Left forelimb (tissue), 1 donor: ENCODE measurements around the gene PDSS2.
"Not testable (repeated sequence)": the region's sequence is repeated elsewhere in the genome, so short reads cannot be mapped to it uniquely, and the experiment has no call there.

Experiments used
- DNase-seq: peaks from one replicate; pipeline ENCODE4 v3.0.0-alpha.2; 2018; ENCODE audit warnings: low spot score

PDSS2 gene, protein sequence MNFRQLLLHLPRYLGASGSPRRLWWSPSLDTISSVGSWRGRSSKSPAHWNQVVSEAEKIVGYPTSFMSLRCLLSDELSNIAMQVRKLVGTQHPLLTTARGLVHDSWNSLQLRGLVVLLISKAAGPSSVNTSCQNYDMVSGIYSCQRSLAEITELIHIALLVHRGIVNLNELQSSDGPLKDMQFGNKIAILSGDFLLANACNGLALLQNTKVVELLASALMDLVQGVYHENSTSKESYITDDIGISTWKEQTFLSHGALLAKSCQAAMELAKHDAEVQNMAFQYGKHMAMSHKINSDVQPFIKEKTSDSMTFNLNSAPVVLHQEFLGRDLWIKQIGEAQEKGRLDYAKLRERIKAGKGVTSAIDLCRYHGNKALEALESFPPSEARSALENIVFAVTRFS

DNA sequence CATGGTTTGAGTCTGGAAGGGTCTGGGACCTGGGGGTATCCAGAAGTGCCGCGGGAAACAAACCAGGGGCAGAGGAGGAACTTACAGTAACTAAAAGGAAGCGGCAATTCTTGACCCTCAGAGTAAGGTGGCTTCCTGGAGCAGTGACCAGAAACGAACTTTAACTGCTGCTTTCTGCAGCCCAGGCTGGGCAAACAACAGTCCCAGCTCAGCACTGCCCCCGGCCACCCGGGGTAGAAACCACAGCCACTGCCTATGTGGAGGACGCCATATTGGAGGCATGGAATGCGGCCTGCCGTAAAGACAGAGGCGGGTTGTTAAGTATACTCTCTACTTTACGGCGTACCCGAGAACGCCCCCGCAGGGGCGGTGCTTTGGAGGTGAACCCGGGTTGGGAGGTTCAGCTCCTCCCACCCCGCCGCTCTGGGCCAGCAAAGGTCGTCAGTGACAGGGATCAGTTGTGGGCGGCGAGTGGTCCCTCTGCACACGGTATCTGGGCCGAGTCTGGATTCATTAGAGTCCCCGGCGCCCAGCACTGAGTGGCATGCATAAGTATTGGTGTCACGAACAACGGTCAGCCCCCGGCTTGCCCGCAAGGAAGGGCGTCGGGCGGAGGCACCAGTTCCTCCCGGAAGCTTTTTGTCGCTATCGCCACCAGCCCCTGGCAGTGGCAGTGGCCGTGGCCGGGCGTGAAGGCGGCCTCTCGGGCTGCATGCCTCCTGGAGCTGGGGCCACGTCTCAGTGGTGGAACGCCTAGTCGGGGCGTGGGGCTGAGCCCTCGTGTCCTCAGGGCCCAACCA lies at the start of gene PDSS2:
PDSS2 (minus strand) TSS at position 282 of the 800 bp plus-strand sequence; CDS start at position 3, 279 bp downstream.
- DNase-seq, result peak; percentile 97

DNA sequence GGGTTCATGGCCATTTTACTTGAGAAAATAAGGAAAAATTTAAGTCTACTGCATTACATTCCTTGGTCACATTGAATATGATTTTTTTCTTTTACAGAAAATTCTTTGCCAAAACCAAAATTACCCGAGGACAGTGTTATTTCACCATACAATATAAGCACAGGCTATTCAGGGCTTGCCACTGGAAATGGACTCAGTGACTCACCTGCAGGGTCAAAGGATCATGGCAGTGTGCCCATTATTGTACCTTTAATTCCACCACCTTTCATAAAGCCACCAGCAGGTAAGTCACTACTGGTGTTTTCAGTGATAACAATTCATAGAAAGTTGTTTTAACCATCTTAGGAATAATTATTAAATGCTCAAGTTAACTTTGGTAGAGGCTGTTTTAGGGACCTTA lies 46.8 kb upstream of the PDSS2 start:
- DNase-seq, result no peak

DNA sequence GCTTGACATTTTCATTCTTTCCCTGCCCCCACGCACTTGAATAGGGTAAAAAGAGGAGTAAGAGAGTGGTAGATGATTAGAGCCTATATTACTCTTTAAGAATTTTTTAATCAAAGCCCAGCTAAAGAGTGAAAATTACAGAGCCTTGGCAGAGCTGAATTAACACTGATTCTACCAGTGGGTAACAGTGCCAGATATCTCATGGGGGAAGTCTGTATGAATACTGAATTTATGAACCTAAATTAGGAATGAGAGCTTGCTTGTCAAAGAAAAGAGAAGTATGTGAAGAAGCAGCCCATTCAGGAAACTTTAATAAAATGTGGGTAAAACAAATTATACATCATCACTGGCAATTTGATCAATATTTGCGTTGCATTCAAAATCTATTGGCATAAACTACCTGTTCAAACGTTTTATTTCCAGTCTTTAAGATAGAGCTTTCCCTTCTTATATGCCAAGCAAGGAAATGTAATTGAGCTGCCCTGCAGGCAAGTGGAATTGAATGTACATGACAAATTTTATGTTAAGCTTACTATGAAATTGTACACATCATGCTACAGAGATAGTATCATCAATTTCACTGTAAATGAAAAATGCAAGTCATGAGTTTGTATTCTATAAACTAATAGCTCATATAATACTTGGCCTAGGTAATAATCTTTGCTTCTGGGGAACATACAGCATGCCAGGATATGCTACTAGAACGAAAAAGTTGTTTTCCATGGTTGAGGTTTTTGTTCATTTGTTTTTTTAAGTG lies 45.1 kb upstream of the PDSS2 start:
- no peak for DNase-seq

DNA sequence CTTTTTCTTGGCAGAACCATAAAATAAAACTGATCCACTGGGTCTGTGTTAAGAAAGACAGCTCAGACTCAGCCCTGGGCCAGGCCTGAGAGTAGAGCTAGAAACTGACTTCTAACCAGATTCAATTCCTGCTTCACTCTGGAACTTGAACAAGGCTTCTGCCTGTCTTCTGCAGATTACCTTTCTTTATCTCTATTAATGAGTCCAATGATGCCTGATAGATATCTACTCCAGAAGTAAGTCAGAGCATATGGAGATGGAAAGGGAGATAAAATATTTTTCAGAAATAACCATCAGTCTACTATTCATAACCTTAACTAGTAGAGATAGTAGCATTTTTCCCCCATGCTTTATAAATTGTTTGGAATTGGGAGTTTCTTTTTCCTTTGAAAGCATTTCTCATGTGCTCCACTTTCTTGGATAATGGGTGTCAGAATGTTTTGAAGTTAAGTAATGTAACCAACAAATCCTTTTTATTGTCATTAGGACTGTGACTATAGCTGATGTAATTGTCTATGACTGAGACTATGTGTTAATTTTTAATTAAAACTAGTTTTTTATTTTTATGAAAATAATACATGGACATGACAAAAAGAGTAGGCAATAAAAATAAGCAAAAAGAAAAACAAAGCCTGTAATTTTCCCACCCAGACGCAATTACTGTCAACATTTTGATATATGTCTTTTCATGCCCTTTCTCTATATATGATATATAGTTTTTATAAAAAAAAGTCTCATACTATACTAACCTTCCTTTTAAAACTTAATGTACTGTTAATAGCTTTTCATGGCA lies 37.7 kb upstream of the PDSS2 start:
- no peak for DNase-seq

DNA sequence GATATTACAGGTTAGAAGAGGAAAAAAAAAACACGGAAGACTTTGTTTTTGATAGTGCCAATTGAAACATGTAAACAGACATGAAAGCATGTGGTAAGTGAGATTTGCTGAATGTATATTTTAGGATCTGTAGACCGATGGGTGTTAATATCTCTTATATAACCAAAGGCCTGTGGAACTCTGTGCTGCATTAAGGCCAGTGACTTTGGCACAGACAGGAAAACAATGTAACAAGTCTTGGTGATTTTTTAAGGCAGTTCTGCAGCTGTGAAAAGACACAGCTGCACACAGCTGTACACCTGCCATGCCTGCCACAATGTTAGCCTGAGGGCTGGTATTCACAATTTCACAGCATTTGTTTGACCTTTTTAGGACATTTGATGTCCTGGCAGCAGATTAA lies 36.6 kb upstream of the PDSS2 start:
- no peak for DNase-seq

DNA sequence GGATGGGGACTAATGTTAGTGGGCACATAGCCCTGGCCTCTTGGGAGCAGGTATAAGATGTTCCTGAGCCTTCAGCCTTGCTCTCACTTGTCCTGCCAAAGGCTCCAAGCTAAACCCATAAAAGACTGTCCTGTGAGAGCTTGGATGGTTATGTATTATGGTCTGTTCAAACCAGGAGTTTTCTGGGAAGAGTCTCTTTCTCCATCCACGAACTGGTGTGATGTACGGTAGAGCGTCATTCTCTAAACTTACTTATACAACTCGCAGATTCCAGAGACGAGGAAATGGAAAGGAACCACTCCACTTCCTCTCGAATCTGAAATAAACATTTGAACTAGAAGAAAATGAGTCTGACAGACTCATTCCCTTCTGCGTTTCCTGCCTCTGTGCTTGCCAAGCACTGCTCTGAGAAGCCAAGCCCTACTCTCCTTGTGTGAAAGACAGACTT lies 35.9 kb upstream of the PDSS2 start:
- peak; percentile 69 for DNase-seq

DNA sequence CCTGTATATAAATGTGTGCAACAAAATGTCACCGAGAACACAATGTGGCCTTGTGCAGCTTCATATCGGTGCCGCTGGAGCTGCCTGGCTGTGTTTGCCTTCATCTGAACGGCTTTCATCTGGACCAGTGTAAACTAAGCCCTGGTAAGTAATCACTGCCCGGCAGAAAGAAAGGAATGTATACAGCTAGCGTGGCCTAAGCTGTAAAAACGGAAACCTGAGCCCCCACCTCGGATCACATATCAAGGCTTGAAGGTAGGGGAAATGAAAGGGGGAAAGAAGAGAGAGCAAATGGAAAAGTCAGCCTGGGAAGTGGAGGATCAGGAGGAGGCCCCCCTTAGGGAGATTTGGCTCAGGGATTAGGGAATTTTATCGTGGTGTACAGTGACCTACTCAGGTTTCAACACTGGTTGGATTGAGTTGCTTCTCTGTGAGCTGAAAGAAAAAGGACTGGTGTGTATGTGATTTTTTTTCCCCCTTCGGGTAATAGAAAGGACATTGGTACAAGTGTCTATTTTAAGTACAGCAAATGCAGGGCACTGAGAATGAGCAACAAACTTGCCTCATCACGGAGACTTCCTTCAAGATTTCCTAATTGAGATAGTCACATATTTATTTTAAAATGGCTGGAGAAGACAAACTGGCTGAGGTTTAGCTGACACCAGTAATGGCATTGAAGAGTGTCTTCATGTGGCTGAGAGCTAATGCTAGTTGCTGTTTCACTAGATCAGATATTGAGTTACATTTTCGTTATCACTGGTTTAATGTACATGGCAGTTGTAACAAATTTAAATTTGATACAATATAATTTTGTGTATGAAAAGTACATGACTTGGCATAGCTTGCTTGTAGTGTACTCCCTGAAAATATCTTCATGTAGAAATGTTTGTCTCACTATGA lies 34.0 kb upstream of the PDSS2 start:
- peak; percentile 64 for DNase-seq

DNA sequence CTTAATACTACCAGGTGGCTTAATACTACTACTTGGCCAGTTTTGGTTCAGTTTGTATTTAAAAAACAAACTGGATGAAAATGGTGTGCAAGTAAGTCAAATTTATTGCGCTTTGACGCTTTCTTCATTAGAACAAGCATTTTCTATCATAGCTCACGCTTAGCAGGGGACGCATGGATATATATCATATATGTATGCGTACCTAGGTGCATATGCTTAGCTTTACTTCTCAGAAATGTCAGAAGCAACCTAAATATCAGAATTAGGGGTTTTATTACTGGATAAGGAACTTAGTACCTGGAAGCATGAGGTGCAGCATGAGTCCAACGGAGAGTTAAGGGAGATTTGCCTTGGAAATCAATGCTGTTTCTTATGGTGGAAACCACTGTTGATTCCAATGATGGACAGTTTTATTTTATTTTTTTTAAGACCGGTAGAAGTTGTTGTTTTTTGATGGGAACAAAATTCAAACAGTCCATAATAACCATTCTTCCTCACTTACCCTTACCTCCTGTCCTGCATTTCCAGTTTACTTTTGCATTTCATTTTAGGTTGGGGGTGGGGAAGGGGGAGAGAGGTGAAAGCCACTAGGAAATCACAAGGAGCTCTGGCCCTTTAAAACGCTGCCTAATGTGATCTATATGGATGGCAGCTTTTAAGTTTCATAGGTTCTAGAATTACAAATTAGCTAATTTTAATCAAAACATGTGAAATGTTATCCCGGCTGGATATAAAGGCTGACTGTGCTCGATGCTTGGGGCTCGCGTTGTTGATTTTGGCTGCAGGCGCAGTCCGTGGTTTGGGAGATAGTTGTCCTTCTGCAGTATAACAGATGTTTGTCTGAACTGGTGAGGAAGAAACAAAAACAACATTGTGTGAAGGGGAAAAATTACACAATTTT lies 32.6 kb upstream of the PDSS2 start:
- no peak for DNase-seq

DNA sequence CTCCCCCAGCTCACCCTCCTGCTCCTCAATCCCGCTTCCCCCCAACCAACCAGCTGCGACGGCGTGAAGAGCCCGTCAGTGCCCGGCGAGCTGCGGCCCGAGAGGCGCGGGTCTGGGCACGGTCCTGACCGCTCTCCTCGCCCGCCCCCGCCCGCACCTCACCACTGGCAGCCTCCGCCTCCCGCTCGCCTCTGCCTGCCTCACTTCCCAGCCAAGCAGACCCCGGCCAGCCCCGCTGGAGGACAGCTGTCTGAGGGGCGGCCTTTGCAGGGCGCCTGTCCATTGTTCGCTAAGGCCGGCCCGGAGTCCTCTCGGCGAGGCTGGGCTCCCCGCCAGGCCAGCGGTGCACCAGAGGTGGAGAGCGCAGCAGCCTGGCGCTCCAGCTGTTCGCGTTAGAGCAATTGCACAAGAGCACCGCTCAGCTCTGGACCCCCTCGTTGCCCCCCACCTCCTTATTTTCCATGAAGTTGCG lies 31.8 kb upstream of the PDSS2 start:
- DNase-seq, result peak; percentile 93

DNA sequence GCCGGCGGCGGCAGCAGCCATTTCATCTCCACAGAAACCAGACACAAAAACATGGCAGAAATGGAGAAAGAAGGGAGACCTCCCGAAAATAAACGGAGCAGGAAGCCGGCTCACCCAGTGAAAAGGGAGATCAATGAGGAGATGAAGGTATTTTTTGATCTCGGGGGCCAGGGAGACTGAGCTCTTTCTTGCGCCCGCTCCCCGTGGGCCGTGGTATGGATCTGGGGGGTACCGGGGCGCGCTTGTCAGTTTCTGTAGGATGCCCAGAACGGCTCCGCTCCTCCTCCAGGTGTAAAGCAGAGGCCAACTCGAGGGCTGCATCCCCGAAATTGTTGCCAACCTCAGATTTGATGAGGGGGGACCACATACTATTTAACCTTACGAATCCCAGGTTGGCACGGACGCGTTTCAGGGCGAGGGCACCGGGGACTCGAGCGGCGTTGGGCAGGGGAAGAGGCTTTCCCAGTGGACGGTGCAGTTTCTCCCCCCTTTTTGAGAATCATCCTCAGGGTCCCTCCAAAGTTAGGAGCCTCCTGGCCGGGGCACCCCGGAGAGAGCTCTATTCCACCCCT lies 31.3 kb upstream of the PDSS2 start:
- DNase-seq, result peak; percentile 77

DNA sequence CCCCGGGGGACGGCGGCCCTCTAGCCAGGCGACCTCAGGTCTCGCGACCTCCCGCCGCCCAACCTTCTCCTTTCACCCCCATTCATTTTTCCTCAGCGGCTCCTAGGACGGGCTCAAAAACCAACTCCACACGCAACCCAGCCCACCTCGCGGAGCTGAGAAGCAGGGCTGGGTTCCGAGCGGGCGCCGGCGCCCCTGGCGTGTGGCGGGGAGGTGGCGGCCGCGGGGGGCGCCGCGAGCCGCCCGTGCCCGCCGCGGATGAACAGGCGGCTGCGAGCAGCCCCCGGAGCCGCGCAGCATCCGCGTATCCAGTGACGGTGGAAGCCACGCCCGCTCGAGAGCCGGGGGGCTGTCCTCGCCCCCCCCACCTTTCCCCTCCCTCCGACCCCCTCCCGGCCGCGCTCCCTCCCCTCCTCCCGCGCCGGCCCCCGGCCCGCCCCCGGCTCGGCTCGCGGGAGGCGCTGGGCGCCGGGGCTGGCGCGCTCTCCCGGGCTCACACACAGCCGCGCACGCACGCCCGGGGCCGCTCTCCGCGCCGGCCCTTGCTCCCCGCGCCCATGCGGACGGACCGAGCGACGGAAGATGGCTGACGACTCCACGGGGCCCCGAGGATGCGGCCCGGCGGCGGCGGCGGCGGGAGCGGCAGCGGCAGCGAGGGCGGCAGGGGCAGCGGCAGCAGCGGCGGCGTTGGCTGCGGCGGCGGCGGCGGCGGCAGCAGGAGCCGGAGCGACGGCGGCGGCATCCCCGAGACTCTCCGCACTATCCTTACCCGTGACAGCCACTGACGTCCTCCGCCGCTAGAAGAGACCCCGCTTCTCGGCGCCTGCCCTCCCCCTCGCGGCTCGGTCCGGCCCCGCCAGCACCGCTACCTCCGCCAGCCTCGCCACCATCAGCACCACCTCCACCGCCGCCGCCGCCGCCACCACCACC lies 30.5 kb upstream of the PDSS2 start, which contains the start of gene SOBP:
SOBP (plus strand) TSS at position 482 of the 930 bp plus-strand sequence. CDS start 500 bp downstream, outside the sequence.
- peak; percentile 91 for DNase-seq

DNA sequence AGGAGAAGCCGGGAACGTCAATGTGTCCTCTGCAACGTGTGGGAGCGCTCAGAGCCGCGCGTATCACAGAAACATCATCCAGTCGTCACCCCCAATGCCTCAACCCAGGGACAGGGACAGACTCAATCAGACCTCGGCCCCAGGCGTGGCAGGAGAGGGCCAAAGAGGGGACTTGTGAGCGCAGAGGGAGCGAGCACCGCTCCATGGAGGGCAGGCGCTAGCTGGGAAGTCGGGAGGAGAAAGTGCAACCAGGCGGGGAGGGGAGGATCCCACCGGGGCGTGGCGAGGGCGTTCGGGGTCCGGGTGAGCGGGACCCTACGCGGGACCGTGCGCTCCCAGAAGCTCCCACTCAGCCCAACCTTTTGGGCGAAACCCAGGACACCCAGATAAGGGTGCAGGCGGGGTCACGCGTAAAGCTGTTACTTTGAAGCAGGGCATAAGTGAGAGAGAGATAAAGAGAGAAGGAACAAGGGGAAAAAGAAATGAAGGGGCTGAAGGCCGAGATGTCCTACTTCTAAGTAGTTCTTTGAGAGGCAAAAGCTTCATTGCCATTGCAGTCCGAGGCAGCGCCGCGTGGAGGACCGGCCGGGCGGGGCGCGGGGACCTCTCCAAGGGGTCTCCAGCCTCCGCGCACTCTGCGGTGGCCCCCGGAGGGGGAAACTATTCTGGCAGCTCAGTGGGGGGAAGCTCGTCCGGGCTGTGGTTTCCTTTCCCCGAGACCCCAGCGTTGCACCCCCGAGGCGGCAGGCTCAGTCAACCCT lies 29.7 kb upstream of the PDSS2 start:
- DNase-seq, result peak; percentile 80

DNA sequence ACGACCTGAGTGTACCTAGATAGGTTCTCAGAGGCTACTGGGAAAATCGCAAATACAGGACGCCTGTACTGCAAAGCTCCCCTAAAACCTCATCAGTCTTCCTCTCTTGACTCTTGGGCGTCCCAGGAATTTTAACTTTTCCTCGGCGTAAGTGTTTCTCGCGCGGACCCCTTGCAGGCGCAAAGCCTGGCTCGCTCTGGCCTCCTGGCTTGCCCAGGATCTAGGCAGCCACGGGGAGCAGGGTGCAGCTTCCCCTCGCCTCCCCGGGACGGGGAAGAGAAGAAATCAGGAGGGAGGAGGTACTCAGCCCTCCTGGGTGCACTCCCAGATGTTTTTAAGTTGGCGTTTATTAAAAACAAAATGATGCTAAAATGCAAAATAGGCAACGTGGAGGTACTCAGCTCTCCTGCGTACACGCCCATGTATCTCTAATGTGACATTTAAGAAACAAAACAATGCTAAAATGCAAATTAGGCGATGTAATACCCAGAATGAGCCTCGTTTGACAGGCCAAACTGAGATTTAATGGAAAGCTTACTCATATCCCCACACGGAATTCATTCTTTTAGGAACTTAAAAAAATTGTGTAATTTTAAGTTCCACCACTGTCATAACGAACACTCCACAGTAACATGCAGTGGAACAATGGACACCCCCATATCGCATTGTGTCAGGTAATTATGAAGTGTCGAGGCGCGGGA lies 29.0 kb upstream of the PDSS2 start:
- no peak for DNase-seq

DNA sequence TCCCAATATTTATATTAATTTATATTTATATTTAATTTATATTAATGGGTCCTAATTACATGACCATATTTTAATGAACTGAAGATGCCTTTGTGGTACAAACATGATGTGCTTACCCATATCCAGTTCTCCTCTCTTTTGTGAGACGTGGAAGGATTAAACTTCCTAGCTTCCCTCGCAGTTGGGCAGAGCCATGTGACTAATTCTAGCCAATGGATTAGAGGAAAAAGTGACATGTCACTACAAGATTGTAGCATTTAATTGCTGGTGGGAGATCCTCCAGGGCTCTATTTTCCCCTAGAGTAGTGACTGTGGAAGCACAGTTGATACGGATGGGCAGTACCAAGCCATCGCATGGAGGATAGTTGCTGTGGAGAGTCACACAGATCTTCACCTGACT lies 25.8 kb upstream of the PDSS2 start:
- no peak for DNase-seq

DNA sequence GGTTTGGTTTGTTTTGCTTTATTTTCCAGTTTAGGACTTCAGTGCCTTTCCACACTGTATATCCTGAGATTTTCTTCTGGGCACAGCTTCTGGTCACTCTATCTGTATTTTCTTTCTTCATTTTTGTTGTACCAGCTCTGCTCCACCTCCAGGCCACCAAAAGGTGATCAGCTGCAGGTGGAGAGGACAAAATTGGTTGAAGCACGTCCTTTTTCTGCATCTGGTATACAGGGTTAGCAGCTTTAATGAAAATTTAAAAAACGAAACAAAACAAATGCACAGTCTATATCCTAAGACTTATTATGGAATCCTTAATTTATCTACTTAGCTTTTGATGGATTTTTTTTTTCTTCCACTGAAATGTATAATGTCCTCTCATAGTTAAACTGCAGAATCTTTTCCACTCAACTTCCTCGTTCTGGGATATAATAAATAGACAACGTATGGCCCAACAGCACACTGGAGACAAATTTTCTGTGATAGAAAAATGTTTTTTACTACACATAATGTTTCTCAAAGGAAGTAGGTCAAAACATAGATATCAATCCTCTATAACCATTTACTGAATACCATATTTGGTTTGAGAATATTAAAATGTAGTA lies 19.8 kb upstream of the PDSS2 start:
- DNase-seq, result no peak

DNA sequence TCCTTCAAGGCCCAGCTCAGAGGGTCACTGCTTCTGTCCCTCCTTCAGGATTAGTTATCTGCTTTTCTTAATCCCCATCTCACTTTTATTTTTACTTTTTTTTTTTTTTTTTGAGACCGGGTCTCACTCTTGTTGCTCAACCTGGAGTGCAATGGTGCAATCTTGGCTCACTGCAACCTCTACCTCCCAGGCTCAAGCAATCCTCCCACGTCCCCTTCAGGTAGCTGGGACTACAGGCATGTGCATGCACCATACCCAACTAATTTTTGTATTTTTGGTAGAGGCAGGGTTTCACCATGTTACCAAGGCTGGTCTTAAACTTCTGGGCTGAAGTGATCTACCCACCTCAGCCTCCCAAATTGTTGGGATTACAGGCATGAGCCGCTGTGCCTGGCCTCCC lies 16.5 kb upstream of the PDSS2 start:
- DNase-seq, result not testable (repeated sequence)
